ENCODE measurements around the gene STAM.

Gene STAM

GRCh38 chr10:17605936-17606335, 38.0 kb upstream of the STAM start:
- Histone ChIP-seq H3K4me2 (ENCODE audit: low read depth, low read length) (no peak overlapping the region), H3K79me2 (ENCODE audit: low read length) (no peaks in the 10 kb centered on the region), H2AFZ (ENCODE audit: low read length) (no peak overlapping the region), H3K4me1 (ENCODE audit: low read length) (no peaks in the 10 kb centered on the region), H3K27ac (ENCODE audit: low read length) (no peak overlapping the region), H3K9ac (ENCODE audit: low read length) (no peak overlapping the region), H3K4me3 (ENCODE audit: low read length) (no peak overlapping the region), H3K36me3 (replicated peaks; ENCODE audit: insufficient read depth, low read length) (no peaks in the 10 kb centered on the region), H3K9me2 (replicated peaks; ENCODE audit: insufficient read depth, low read length) (no peaks in the 10 kb centered on the region), H3F3A (ENCODE audit: insufficient read depth, low read length) (no peaks in the 10 kb centered on the region), H3K27me3 (replicated peaks; ENCODE audit: insufficient read depth, low read length) (no peaks in the 10 kb centered on the region), H3K9me3 (replicated peaks; ENCODE audit: insufficient read depth, low read length) (no peaks in the 10 kb centered on the region), H4K20me1 (ENCODE audit: insufficient read depth, low read length) (no peaks in the 10 kb centered on the region)
- DNase-seq: no peak
- TF ChIP-seq CTCF (IDR thresholded peaks at IDR 0.05; ENCODE audit: low read length): no peak
- TF ChIP-seq EZH2phosphoT487 (IDR thresholded peaks at IDR 0.05; ENCODE audit: low read length): no peak
- no peak for TF ChIP-seq EZH2 (optimal IDR thresholded peaks at IDR 0.05; ENCODE audit: low read depth, low read length)

GRCh38 chr10:17606547-17607040, 37.4 kb upstream of the STAM start:
- H3F3A ChIP-seq (ENCODE audit: insufficient read depth, low read length): no peaks in the 10 kb centered on the region
- H2AFZ ChIP-seq (ENCODE audit: low read length): no peak overlapping the region
- no peaks in the 10 kb centered on the region for H3K4me1 ChIP-seq (ENCODE audit: low read length)
- no peak overlapping the region for H3K4me2 ChIP-seq (ENCODE audit: low read depth, low read length)
- H3K9me3 ChIP-seq (replicated peaks; ENCODE audit: insufficient read depth, low read length): no peaks in the 10 kb centered on the region
- no peaks in the 10 kb centered on the region for H3K36me3 ChIP-seq (replicated peaks; ENCODE audit: insufficient read depth, low read length)
- H3K27me3 ChIP-seq (replicated peaks; ENCODE audit: insufficient read depth, low read length): no peaks in the 10 kb centered on the region
- DNase-seq: no peak
- no peaks in the 10 kb centered on the region for H4K20me1 ChIP-seq (ENCODE audit: insufficient read depth, low read length)
- no peak for TF ChIP-seq EZH2phosphoT487 (IDR thresholded peaks at IDR 0.05; ENCODE audit: low read length)
- no peak for TF ChIP-seq EZH2 (optimal IDR thresholded peaks at IDR 0.05; ENCODE audit: low read depth, low read length)
- no peak for TF ChIP-seq CTCF (IDR thresholded peaks at IDR 0.05; ENCODE audit: low read length)
- no peak overlapping the region for H3K9ac ChIP-seq (ENCODE audit: low read length)
- no peaks in the 10 kb centered on the region for H3K9me2 ChIP-seq (replicated peaks; ENCODE audit: insufficient read depth, low read length)
- H3K27ac ChIP-seq (ENCODE audit: low read length): no peak overlapping the region
- H3K79me2 ChIP-seq (ENCODE audit: low read length): no peaks in the 10 kb centered on the region
- no peak overlapping the region for H3K4me3 ChIP-seq (ENCODE audit: low read length)

GRCh38 chr10:17607060-17607459, 36.9 kb upstream of the STAM start:
- Histone ChIP-seq H3K4me2 (ENCODE audit: low read depth, low read length) (no peak overlapping the region), H3K27ac (ENCODE audit: low read length) (no peak overlapping the region)
- DNase-seq: no peak

More at GRCh38 chr10:17607060-17607459, 36.9 kb upstream of the STAM start:
- Histone ChIP-seq H3K9me2 (replicated peaks; ENCODE audit: insufficient read depth, low read length) (no peaks in the 10 kb centered on the region), H2AFZ (ENCODE audit: low read length) (no peak overlapping the region), H4K20me1 (ENCODE audit: insufficient read depth, low read length) (no peaks in the 10 kb centered on the region), H3K27me3 (replicated peaks; ENCODE audit: insufficient read depth, low read length) (no peaks in the 10 kb centered on the region), H3K9ac (ENCODE audit: low read length) (no peak overlapping the region), H3K4me1 (ENCODE audit: low read length) (no peaks in the 10 kb centered on the region), H3K79me2 (ENCODE audit: low read length) (no peaks in the 10 kb centered on the region), H3K36me3 (replicated peaks; ENCODE audit: insufficient read depth, low read length) (no peaks in the 10 kb centered on the region), H3K9me3 (replicated peaks; ENCODE audit: insufficient read depth, low read length) (no peaks in the 10 kb centered on the region), H3K4me3 (ENCODE audit: low read length) (no peak overlapping the region), H3F3A (ENCODE audit: insufficient read depth, low read length) (no peaks in the 10 kb centered on the region)
- TF ChIP-seq EZH2phosphoT487 (IDR thresholded peaks at IDR 0.05; ENCODE audit: low read length): no peak
- no peak for TF ChIP-seq CTCF (IDR thresholded peaks at IDR 0.05; ENCODE audit: low read length)
- TF ChIP-seq EZH2 (optimal IDR thresholded peaks at IDR 0.05; ENCODE audit: low read depth, low read length): no peak

Data from MM.1S (cell line).